HG02852 (cell line): ENCODE results near the gene TNP2.

Experiments
- ATAC-seq: cut with Tn5 transposase; IDR thresholded peaks from one replicate; pipeline ENCODE4 v1.9.1; 2021; ENCODE audit warnings: mild to moderate bottlenecking, moderate library complexity; ENCODE audit not compliant: unreplicated experiment

The TNP2 gene

DNA sequence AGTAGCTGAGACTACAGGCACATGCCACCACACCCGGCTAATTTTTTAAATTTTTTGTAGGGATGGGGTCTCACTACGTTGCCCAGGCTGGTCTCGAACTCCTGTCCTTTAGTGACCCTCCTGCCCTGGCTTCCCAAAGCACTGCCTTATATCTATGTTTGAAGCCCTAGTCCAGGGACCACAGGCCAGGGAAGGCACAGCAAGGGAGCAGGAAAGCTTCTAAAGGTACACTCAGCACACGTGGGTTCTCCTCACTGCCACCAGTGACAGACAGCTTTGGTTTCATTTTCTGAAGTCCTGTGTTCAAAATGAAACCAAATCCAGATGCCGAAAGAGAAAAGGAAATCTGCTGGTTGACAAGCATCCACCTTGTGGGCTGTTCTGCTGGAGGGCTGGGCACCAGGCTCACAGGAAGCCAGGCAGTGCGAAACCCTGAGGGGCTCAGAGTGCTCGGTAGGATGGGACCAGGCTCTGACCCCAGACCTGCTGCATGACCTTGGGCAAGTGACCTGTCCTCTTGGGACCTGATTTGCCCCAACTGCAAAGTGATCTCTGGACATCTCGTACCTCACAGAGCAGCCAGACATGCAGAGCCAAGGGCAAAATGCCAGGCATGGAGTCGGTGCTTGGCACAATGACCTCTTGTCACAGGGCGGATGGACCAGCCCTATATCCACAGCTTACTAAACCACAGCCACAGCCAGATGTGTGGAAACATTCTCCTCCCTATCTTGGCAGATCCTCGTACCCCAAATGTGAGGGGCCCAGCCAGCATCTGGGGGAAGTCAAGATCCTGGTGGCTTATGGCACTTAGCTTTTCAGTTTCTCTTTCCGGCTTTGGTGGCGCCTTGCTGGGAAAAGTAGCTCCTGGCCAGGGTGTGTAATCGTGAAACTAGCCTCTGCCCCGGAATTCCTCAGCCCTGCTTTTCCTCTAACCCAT, 10.3 kb downstream of the TNP2 start:
- no peak for ATAC-seq

DNA sequence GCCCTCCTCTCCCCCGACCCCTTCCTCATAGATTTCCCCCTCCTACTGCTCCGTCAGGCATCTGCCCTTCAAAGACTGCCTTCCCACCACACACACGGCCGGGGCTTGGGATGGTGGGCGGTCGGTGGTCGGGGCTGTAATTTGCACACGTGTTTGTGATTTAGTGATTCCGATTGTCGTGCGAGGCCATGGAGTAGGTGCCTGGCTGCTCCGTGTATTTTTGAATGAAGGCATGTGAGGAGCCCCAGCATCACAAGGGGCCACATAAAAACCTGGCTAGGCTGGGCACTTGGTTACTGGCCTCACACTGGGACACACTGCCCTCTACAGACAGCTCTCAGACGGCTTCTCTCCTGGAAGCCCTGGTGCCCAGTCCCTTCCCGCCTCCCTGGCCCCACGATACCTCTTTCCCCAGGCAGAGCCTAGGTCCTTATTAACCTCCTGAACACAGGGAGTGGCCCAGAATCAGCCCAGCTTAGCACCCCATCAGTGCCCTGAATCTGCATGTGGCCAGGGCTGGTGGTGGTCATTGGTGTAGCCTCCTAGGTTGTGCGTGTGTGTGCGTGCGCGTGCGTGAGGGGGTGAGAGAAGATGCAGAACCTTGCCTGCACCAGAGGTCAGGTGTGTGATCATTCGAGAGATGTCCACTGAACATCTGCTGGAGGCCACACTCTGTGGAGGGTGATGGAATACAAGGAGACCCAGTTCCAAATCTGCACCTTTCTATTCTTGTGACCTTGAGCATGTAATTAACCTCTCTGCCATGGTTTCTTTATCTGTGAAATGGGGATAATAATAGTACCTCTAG, 11.8 kb downstream of the TNP2 start:
- no peak for ATAC-seq

DNA sequence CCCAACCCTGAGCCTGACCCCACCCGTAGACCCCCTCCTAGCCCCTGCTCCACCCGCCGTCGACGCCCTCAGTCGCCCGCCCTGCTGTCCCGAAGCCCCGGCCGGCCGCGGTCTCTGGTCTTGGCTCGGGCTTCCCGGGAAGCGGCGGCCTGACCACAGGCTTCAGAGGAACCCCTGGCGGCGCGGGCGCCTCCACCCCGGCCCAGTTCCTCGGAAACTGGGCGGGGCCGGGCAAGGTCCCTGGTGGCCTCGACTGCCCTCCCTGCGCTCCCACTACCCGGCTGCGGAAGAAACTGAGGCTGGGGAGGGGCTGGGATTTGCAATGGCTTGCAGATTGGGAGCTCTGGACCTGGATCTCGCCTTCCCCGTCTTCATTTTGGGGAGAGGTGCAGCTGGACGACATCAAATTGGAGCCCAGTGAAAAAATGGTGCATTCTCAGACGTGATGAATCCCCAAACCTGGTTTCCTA, 12.4 kb downstream of the TNP2 start:
- ATAC-seq: no peak

DNA sequence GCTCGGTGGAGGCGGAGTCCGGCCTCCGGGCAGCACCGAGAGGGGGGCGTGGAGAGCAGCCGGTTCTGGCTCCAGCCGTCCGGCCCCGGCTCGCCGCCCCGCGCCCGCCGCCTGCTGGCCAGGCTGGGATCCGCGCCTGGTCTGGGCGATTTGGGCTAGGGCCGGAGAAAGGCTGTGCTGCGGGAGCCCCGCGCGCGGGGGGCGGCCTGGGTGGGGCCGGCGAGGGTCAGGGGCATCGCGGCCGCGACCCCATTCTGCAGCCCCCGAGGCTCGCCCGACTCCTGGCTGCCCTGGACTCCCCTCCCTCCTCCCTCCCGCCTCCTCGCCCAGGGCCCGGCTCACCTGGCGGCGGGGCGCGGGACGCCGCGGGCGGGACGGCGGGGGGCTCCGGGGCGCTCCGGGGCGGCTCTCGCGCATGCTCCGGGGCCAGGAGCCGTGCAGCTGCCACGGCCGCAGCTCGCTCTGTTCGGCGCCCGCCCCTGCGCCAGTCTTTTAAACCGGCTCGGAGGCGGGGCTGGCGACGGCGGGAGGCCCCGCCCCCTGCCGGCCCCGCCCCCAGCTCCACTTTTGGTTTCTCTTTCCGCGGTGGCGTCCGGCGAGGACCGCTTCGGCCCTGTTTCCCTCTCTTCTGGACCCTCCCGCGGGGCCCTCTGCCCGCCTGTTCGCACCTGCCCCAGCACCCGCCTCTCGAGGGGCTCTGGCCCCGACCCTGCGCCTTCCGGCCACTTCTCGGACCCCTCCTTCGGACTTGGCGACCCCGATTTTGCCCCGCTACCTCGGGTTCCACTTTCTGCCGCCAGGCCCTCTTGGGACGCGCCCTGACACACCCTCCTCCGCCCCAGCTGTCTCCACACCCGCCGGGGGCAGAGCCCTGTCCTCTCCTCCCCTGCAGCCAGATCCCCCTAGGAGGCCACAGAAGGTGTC, 13.1 kb downstream of the TNP2 start, which contains the start of gene SOCS1:
Gene SOCS1, minus strand, starts transcription at position 468 of the 924 bp plus-strand sequence. CDS start 726 bp downstream, outside the sequence.
- peak; percentile 52 for ATAC-seq

DNA sequence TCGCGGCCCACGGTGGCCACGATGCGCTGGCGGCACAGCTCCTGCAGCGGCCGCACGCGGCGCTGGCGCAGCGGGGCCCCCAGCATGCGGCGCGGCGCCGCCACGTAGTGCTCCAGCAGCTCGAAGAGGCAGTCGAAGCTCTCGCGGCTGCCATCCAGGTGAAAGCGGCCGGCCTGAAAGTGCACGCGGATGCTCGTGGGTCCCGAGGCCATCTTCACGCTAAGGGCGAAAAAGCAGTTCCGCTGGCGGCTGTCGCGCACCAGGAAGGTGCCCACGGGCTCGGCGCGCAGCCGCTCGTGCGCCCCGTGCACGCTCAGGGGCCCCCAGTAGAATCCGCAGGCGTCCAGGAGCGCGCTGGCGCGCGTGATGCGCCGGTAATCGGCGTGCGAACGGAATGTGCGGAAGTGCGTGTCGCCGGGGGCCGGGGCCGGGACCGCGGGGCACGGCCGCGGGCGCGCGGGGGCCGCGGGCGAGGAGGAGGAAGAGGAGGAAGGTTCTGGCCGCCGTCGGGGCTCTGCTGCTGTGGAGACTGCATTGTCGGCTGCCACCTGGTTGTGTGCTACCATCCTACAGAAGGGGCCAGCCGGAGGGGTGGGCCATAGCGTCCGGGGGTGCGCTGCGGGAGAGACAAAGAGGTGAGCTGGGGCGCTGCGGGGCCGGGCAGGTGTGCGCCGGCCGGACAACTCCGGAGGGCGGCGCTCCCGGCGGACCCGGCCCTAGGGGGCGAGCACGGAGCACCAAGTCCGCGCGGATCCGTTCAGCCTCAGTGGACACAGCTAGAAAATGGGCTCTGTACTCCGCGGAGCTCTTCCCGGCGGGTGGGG, 14.0 kb downstream of the TNP2 start:
- ATAC-seq: peak; percentile 5

DNA sequence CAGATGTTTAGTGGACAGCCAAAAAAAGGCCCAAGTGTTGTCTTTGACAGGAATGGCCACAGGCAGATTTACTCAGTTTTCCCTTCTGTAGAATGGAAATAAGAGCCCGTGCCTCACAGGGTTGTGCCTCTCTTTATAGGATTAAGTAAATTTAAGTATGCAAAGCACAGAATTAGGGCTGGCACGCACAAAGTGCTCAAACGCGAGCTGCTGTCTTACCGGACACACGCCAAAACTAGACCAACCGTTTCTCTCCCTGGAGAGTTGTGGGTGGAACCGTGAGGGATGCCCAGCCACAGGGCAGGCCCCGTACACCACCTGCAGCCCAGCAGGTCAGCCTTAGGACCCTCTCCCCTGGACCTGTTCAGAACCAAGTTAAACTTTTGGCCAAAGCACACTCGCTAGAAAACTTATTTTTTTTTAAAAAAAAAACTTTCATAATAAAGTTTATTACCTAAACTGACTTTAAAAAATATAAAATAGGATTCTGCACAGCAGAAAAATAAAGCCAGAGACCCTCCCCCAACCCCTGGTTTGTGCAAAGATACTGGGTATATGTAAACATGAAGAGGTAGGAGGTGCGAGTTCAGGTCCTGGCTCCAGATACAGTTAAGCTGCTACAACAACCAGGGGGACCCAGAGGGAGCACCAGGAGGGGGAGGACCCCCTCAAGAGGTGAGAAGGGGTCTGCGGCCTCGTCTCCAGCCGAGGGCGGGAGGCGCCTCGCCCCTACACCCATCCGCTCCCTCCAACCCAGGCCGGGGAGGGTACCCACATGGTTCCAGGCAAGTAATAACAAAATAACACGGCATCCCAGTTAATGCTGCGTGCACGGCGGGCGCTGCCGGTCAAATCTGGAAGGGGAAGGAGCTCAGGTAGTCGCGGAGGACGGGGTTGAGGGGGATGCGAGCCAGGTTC, 14.9 kb downstream of the TNP2 start:
- no peak for ATAC-seq

DNA sequence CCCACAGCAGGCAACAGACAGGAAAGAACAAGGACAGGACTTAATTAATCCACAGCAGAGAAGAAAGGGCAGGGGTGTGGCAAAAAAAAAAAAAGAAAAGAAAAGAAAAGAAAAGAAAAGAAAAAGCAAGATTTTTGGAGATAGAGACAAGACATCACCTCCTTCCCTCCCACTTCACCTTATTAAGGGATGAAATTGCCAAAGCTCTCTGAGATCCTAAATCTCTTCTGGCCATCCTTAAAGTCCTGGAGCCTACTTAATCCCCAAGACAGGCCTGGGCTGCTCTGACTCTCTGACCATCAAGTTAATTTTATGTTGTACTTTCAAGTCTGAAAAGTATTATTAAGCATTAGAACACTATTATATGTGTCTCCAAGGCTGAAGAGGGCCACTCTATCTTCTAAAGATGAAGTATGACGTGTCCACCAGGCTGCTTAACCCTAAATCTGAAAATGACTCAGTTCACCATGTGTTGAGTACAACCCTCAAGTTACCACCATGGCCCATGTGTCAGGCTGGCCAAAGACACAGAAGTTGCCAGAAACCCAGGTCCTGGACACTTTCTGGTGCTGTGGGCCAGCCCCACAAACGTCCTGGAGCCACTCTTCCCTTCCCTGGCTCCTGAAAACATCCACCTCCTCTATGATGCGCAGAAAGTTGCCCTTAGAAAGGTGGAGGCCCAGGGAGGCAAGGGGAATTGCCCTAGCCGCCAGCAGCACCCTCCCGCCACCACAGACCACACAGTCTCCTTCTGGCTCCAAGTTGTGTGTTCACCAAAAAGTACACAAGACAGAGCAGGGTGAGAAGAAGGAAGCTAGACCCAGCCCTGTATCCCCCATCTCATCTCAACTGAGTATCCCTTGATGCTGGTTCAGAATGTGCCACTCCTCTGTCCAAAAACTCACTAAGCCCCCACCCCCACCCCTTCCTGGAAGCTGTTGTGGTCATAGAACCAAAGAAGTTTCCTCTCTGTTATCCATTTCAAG, 15.8 kb downstream of the TNP2 start:
- no peak for ATAC-seq

DNA sequence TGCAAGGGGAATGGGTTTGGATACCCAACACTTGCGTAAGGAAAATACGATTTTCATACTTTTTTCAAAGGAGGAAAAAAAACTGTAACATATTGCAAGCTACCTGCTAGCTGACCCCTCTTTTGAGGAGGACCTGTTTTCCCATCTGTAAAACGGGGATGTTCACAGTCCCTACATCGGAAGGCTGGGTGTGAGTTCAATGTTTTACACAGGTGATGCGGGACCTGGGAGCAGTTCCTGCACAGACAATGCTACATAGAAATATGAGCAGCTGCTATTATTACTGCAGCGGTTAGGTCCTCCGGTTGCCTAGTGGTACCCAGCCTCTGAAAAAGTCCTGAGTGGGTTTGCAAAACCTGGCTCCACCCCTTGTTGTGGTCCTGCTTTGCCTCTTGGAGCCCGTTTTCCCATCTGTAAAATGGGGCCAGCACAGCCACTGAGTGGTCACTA, 16.6 kb downstream of the TNP2 start:
- ATAC-seq: no peak

DNA sequence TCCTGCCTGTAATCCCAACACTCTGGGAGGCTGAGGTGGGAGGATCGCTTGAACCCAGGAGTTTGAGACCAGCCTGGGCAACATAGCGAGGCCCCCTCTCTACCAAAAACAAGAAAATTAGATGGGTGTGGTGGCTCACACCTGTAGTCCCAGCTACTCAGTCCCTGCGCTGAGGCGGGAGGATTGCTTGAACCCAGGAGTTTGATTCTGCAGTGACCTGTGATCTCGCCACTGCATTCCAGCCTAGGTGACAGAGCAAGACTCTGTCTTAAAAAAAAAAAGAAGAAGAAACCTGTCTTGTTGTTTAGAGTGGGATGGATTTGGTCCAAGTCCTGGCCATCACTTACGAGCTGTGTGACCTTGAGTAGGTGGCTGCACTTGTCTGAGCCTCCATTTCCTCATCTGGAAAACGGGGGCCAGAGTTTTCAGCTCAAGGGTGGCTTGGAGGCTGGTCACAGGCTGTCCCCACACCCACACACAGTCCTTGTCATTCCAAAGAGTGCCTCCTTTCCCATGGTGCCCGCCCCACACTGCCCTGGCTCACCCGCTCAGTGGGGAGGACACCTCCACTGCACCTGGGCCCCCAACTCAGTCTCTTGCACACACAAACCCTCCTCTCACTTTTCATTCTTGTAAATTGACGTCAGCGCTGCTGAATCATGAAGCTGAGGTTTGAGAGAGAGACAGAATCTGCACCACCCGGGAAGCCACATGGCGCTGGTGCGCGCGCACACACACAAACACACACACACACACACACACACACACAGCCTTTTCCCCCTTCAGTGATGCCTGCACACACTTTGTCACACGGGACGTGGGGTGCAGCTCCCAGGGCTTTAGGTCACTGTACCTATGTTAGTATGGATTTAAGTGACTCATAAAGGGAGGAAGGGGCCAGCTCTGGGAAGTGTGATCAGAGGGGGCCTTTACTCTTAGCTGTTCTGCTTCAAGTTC, 17.3 kb downstream of the TNP2 start:
- ATAC-seq: no peak

DNA sequence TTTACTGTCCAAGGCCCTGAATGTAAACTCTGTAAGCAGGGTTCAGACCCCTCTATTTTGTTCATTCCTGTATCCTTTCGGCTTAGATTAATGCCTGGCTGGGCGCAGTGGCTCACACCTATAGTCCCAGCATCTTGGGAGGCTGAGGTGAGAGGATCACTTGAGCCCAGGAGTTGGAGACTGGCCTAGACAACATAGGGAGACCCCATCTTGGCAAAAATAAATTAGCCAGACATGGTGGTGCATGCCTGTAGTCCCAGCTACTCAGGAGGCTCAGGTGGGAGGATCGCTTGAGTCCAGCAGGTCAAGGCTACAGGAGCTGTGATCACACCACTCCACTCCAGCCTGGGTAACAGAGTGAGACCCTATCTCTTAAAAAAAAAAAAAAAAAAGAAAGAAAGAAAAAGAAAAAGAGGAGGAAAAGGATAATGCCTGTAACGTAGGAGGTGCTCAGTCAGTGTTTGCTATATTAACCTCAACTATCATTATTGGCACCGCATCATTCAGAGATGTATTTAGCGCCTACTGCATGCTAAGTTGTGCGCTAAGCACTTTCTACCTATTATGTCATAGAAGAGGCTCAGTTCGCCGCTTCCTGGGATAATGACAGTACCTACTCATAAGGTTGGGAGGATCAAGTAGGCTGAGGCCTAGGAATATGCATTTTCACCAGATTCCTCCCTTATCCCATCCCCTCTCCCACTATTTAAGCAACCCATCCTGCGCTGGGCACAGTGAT, 18.2 kb downstream of the TNP2 start:
- ATAC-seq: no peak

DNA sequence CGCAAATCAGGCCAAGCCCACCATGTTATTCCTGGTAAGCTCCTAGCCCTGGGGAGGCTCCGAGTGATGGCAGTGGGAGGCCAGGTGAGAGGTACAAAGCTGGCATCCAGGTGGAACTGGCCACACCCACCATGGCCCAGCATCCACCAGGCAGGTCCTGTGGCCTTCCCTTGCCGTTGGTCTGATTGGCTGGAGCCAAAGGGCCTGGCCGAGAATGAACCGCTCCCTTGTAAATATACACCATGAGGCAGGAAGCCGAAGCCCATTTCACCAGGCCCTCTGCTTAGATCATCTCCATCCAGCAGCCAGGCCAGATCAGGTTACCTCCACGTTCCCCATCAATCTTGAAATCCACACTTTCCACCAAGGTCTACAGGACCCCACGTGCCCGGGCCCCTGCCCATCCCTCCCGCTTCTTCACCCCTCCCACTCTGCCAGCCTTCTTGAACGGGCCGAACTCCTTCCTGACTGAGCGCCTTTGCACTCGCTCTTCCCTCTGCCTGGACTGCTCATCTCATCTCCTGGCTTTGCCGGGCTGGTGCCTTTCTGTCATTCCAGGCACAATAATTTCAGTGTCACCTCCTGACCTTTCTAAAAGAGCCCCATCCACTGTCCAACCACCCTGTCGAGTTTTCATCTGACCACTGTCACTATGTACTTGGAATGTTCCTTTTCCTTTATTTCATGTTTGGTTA, 18.9 kb downstream of the TNP2 start:
- ATAC-seq: no peak

DNA sequence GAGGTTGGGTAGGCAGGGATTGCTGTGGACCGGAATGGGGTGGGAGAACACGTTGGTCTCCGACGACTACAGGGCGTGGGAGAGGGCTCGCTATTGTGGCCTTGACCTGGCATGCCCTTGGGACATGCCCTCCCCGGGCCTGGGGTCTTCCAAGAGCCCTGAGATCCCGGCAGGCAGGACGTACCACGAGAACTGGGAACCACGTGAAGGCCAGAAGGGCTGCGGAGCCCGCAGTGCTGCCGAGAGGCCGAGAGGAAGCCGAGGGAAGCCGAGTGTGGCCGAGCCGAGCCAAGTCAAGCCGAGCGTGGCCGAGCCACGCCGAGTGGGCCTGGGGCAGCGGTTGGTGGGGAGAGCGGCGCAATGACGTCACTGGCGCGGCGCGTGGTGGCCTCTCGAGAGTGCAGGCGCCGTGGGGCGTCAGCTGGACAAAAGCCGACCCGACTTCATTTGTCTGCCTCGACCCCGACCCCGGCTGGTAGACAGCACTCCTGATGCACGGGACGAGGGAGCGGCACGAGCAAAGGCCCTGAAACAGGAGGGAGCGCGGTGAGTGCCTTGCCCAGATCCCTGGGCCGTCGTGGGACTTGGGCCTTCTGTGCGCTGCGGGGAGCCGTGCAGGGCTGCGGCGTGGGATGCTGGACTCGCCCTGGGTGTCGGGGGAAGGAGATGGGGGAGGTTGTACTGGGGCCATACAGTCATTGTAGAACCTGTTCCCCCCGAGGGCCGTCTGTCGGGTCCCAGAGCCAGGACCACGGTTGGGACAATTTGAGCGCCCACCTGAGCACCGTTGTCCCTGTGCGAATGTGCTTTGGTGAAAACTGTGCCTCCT, 19.7 kb downstream of the TNP2 start:
- ATAC-seq: no peak

DNA sequence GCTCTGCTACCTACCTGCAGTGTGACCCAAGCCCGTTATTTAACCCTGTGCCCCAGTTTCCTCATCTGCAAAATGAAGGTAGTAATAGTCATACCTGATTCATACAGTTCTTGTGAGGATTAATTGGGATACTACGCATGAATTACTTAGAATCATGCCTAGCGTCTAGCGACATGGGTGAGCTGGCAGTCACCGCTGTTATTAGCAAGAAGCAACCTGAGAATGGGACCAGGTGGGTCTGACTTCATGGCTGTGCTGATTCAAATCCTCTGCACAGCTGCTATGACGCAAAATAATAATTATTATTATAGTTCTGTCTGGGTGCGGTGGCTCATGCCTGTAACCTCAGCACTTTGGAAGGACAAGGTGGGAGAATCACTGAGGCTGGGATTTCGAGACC, 21.0 kb downstream of the TNP2 start:
- no peak for ATAC-seq

DNA sequence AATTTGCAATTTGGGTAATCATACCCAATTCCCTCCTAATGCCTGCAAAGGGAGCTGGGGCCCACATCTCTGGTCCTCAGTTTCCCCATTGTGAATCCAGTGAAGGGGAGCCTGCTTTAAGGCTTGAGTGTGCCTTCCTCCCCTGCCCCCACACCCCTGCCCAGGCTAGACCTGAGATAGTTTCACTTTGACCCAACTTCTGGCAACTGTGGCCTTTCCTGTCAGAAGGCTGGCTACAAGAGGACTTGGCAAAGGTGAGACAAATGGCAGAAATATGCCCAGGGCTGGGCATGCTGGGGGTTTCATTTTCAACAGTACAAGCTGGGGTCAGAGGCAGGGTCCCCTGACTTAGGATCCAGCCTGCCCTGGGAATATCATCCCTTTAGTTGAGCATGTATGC, 23.1 kb downstream of the TNP2 start:
- no peak for ATAC-seq
